ENCODE measurements around the gene RASD2. TPM values are rescaled to one million over a fixed set of nuclear protein-coding genes. Genes with fewer than 3 reads are reported as not detected.

Gene RASD2
- total RNA-seq, 1 donor from 2014 or later = 9.4 TPM

DNA sequence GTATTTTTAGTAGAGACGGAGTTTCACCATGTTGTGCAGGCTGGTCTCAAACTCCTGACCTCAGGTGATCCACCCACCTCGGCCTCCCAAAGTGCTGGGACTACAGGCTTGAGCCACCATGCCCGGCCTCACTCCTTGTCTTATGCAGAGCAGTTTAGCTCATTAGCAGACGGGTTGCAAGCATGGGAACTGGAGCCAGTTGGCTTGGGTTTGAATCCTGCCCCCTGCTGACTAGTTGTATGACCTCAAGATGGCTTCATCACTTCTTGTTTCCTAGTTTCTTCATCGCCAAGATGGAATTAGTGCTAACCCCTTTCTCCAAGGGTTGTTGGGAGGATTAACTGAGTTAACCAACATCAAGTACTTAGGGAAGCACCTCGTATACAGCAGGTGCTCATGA lies 23.4 kb upstream of the RASD2 start:
- ATAC-seq (ENCODE audit: poor library complexity) (no peak), DNase-seq (no peak)
- intact Hi-C loops (cut with DNase I) = no loop called here

DNA sequence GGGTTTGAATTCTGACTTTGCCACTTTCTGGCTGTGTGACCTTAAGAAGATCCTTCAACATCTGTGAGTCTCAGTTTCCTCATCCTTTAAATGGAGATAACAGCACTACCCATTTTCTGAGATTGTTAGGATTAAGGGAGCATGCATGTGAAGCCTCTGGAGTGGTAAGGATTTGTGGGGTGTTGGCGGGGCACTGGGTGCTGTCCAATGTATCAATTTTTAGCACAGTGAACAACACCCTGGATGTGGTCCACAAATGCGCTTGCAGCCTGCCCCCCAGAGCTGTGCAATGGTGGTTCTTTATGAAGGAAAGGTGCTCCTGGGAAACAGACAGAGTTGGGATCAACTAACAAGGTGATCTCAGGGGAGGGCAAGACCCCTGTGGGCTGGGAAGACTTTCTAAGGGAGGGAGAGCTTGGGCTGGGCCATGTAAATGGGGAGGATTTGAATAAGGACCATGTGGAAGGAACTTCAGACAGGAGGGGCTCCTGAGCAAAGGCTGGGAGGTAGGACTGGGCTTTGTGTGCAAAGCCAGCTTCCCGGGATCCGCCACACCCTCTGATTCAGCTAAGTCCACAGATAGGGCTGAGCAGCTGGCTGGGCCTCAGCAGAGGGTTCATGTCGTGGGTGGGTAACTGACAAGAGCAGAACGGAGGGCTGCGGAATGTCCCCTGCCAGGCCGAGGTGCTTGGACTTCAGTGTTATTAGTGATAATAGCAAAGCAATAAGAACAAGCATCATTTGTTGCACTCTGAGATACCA lies 22.7 kb upstream of the RASD2 start:
- no peak for ATAC-seq (ENCODE audit: poor library complexity)
- no peak for DNase-seq
- intact Hi-C loops (cut with DNase I) = no loop called here

DNA sequence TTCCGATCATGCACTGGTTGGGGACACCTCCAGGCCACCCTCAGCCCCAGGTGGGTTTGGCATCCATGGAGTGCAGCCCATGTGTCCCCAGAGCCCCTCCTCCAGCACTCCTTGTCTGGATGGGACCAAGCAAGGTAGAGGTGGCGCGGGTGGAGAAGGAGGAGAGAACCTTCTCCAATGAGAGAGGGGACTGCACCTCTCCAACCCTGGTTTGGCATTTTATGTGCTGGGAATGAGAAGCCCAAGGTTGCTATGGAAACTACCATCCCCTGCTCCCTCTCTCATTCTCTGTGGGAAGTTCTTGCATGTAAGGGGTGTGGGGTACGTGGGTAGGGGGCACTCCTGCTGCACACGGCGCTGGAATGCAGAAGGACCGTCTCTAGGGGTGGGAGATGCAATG lies 21.8 kb upstream of the RASD2 start:
- intact Hi-C loops (cut with DNase I) = no loop called here
- DNase-seq = no peak
- no peak for ATAC-seq (ENCODE audit: poor library complexity)

DNA sequence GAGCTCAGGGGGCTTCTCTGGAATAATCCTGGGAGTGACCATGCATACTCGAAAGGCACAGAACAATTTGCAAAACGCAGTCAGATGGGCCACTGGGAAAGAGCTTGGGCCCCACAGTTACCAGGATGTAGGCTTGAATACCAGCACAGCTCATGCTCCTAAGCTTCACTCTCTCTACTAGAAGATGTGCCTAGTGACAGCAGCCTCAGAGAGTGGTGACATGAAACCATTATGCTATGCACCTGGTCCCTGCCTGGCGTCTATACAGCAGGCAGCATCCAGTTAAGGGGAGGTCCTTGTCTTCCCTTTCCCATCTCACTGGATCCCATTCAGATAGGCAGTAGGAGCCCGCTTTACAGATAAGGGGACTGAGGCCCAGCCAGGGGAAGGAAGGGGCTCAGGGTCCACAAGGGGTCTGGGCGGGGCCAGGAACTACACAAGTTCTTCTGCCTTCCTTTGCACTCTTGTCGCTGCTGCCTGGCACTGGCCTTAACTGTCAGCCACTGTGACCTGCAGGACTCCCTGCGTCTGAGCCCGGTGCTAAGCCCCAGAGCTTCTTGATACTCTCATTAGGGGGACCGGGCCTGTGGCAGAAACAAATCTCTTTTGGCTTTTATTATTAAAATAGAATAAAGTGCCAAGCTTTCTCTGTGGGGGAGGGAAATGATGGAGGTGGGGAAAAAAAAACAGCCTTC lies 21.2 kb upstream of the RASD2 start:
- DNase-seq (no peak), ATAC-seq (ENCODE audit: poor library complexity) (no peak)
- intact Hi-C loops (cut with DNase I) = no loop called here

DNA sequence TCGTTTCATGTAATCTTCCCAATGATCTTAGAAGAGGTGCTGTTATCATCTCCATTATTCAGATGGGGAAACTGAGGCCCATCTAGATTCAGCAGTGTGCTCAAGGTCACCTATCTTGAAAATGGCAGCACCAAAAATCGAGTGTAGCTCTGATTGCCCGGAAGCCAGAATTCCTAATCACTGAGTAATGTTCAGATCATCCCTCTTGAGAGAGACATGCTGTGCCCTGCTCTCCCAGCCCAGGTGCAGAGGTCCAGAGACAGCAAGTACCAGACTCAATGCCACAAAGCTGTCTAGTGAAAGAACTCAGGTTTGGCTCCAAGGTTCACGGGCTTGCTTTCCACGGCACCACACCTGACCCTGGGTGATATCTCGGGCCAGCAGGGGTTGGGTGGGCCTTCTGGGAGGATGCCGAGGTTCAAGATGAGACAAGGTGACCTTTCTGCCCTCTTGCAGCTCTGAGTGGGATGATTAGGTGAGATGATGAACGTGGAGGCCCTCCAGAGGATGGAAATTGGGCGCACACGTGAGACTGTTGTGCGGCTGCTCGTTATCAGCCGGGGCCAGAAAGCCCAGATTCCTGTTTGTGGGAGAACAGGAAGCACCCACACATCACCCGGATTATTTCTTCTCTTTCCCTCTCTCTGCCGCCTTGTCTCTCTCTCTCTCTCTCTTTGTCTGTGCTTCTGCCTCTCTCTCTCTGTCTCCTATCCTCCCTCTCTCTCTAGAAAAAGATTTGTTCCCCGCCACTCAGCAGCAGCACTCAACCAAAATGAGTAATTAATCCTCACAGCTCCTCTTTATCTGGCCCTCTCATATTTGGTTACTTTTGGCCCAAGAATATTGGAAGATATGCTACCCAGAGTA lies 19.0 kb upstream of the RASD2 start:
- no peak for DNase-seq
- intact Hi-C loops (cut with DNase I) = no loop called here
- no peak for ATAC-seq (ENCODE audit: poor library complexity)

DNA sequence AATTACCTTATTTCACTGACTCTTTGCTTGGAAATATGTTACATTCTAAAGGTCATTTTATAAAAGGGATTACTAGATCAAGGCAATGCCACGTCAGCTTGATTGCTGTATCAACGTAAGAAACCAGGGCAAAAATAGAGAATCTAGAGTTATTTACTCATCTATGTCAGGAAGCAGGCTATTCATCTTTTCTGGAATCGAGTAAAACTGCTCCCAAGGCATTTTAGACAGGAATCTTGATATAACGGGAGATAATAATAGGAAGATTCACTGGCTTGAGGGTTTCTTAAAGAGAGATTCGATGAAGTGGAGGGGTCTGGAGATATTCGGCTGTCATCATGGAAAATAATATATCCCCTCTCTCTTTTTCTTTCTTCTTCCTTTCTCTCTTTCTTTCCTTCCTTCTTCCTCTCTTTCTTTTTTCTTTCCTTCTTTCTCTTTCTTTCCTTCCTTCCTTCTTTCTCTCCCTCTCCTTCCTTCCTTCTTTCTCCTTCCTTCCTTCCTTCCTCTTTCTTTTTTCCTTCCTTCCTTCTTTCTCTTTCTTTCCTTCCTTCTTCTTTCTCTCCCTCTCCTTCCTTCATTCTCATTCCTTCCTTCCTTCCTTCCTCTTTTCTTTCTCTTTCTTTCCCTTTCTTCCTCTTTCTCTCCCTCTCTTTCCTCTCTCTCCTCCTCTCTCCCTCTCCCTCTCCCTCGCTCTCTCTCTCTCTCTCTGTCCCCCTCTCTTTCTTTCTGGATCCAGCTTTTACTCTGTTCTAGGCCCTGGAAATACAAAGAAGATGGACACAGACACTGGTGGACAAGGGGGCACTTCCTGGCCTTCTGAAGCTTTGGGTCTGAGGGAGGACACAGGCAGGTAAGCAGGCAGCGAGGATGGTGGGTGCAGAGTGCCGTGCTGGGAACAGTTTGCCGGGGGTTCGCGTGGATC lies 18.1 kb upstream of the RASD2 start:
- no peak for DNase-seq
- no peak for ATAC-seq (ENCODE audit: poor library complexity)
- intact Hi-C loops (cut with DNase I) = no loop called here

DNA sequence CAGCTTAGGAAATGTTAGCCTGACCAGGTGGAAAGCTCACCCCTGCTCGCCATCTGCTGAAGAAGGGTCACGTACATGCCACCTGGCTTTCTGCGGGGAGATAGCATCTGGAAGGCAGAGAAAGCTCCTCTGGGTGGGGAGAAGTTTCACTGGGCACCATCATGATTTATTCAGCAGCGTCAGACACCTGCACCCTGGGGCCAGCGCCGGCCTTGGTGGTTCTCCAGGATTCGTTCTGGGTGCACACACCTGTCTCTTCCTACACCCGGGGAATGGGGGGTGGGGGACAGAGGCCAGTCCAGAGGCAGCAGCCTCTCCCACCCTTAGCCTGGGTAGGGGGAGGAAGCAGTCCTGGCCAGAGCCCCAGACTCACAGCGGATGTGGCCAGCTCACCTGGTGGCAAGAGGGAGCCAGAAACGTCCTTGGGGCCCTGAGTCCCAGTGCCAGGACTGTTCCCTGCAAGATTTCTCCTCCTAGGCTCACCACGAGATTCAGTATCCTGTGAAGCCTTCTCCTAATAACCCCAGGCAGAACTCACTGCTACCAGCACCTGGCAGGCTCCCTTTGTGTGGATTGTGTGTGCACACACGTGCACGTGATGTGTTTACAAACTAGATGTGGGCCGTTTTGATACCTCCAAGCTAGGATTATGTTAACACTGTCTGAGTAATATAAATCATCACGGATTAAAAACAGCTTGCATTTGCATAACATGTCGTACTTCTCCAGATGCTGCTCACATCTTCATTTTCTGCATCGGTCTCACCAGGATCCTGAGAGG lies 17.3 kb upstream of the RASD2 start:
- no peak for ATAC-seq (ENCODE audit: poor library complexity)
- intact Hi-C loops (cut with DNase I) = no loop called here
- no peak for DNase-seq

DNA sequence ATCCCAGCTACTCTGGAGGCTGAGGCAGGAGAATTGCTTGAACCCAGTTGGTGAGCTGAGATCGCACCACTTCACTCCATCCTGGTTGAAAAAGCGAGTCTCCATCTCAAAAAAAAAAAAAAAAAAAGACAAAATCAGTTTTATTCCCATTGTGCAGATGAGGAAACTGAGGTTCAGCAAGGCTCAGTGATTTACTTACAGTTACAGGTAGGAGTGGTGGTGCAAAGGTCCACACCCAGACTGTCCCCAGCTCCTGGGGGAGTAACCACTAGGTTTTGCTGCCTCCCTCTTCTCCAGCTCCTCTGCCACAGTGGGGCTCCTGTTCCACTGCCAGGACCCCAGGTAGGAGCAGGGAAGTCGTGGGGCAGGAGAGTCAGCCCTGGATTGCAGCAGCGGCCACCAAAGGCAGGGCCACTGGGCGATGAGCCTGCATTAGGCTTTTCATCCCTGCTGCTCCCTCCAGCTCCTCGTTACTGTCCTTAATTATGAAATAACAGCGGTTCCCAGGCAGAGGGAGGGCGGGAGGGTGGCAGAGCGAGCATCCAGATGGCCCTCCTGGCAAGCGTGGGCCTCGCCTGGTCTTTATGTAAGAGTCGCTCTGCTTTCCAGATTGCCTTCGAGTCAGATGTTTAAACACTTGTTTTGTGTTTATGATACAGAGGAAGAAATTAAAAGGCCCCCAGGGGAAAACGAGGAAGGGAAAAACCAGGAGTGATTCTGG lies 15.5 kb upstream of the RASD2 start:
- intact Hi-C loops (cut with DNase I) = no loop called here
- no peak for DNase-seq
- peak; percentile 71 for ATAC-seq (ENCODE audit: poor library complexity)

DNA sequence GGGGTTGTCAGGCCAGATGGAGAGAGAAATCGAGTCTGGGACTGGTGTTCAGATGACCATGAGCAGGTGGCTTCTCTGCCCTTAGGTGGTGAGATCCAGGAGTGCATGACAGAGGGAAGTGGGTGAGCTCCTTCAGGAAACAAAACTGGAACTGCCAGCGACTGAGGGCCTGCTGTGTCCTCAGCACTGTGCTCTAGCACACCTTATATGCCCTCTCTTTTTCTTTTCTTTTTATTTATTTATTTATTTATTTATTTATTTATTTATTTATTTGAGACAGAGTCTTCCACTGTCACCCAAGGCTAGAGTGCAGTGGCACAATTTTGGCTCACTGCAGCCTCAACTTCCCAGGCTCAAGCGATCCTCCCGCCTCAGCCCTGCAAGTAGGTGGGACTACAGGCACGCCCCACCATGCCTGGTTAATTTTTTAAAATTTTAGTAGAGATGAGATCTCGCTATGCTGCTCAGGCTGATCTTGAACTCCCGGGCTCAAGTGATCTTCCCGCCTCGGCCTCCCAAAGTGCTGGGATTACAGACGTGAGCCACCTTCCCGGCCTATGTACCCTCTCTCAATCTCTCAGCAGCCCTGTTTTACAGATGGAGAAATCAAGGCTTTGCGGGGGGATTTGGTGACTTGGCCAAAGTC lies 14.8 kb upstream of the RASD2 start:
- intact Hi-C loops (cut with DNase I) = no loop called here
- DNase-seq = no peak
- peak; percentile 39 for ATAC-seq (ENCODE audit: poor library complexity)

DNA sequence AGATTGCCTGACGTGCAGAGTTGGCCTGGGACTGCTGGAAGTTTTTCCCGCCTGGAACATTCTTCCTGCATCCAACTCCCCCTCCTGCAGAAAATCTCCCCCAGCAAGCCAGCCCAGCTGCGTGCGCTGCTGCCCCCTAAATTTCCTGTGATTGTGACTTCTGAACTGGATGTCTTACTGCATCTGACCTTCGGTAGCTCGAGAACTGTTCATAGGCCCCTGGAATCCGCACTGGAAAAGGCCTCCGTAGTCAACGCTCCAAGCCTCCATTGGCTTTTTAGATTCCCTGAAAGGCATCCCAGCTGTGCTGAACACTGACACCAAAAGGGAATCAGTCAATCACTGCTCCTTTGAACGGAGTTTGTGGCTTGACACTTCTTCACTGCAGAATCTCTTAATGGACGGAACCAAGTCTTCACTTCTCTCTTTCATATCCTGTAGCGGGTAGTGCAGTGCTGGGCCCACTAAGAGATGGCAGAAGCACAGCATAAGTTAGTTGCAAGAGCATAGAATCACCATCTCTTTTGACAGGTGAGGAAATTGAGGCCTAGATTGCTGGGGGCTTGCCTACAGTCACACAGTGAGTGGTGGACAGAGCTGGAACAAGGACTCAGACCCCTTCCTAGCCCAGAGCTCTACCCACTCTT lies 14.2 kb upstream of the RASD2 start:
- DNase-seq = no peak
- ATAC-seq (ENCODE audit: poor library complexity) = no peak
- intact Hi-C loops (cut with DNase I) = no loop called here

DNA sequence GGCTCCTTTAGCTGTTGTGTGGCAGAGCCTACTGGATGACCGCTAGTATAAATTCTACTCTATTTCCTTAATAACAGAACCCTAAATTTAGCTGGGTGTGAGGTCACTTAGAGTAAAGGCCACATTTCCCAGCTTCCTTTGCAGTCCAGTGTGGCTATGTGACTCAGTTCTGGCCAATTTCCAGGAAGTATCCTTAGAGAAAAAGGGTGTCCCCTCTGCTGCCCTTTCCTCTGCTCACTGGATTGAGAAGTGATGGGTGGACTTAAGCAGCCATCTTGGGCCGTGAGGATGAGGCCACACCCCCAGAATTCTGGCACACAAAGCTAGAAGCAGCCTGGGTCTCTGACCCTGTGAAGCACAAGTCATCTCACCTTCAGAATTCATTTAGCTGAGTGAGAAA lies 11.7 kb upstream of the RASD2 start:
- intact Hi-C loops (cut with DNase I) = no loop called here
- DNase-seq (no peak), ATAC-seq (ENCODE audit: poor library complexity) (no peak)

DNA sequence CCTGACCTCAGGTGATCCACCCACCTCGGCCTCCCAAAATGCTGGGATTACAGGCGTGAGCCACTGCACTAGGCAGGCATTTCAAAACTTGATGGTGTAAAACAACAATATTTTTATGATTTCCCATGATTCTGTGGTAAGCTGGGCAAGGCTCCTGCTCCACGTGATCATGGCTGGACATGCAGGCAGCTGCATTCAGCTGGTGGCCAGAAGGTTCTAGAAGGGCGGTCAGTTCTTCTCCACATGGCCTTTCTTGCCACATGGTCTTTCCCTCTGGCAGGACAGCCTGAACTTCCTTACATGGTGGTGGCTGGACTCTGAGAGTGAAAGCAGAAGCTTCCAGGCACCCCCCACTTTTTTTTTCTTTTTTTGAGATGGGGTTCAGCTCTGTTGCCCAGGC lies 9.9 kb upstream of the RASD2 start:
- DNase-seq (no peak), ATAC-seq (ENCODE audit: poor library complexity) (no peak)
- intact Hi-C loops (cut with DNase I) = loop anchor here (10.0 kb wide), 1 partner anchor 46 kb away; no protein-coding TSS in a partner anchor

DNA sequence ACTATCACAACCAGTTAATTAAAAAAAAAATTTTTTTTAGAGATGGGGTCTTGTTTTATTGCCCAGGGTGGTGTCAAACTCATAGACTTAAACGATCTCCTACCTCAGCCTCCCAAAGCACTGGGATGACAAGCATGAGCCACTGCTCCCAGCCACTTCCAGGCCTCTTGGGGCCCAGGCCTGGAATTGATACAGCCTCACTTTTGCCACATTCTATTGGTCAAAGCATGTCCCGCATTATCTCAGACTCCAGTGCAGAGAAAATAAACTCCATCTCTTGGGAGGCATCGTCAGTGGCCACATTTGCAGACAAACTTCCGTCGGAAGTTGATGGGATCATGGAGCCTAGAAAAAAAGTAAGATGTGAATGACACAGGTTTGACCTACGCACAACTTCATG lies 9.4 kb upstream of the RASD2 start:
- no peak for ATAC-seq (ENCODE audit: poor library complexity)
- intact Hi-C loops (cut with DNase I) = loop anchor here (10.0 kb wide), 1 partner anchor 46 kb away; no protein-coding TSS in a partner anchor
- DNase-seq = no peak

DNA sequence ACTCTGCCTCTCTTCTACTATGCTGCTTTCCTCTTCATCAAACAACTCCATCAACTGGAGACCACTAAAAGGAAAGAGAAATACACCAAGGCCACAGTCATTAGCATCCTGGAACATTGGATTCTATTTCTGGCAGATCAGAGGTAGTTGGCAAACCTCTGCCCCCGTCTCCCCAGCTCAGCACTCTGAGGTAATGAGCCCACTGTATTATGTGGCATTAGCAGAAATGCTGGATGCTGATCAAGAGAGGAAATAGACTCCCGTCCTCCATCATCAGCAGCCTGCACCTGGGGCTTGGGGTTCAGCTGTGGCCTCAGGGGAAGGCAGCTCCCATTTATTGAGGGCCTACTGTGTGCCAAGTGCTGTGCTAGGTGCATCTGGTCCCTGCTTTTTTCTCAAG lies 9.0 kb upstream of the RASD2 start:
- DNase-seq = no peak
- no peak for ATAC-seq (ENCODE audit: poor library complexity)
- intact Hi-C loops (cut with DNase I) = loop anchor here (10.0 kb wide), 1 partner anchor 47 kb away; no protein-coding TSS in a partner anchor

DNA sequence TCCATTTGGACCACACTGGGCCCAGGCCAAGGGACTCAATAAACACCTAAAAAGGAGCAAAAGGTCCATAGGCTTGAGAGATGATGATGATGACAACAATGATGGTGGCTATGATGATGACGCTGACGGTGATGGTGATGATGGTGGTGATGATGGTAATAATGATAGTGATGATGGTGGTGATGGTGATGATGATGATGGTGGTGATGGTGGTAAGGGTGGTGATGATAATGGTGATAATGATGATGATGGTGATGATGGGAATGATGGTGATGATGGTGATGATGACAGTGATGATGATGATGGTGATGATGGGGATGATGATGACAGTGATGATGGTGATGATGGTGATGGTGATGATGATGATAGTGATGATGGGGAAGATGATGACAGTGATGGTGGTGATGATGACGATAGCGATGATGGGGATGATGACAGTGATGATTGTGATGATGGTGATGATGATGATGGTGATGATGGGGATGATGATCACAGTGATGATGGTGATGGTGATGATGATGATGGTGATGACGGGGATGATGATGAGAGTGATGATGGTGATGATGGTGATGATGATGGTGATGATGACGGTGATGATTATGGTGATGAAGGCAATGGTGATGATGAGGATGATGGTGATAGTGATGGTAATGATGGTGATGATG lies 7.1 kb upstream of the RASD2 start:
- intact Hi-C loops (cut with DNase I) = loop anchor here (10.0 kb wide), 1 partner anchor 49 kb away; no protein-coding TSS in a partner anchor
- no peak for DNase-seq
- no peak for ATAC-seq (ENCODE audit: poor library complexity)

DNA sequence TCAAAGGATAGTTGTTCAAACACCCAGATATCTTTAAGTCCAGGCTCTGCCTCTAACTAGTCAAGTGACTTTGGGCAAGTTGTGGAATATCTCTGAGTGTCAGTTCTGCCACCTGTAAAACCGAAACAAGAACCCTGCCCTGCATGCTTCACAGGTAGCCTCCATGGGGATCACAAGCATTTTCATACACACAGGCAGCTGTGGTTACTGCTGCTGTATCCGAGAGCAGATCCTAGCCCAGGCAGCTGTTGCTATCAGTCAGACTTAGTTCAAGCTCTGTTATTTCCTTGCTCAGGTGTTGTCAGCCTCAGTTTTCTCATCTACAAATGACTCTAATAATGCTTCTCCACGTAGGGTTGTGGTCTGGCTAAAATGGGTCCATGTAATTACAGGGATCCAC lies 6.5 kb upstream of the RASD2 start:
- intact Hi-C loops (cut with DNase I) = loop anchor here (10.0 kb wide), 1 partner anchor 49 kb away; no protein-coding TSS in a partner anchor
- no peak for ATAC-seq (ENCODE audit: poor library complexity)
- DNase-seq = no peak

All from Right ventricle myocardium superior (tissue), 1 donor.